HepG2 (cell line): ENCODE measurements around the gene VILL. TPM values are rescaled to one million over a fixed set of nuclear protein-coding genes. Genes with fewer than 3 reads are reported as not detected.

Experiments
- EEA1 ChIP-seq: sonication (generic); formaldehyde crosslinking; IDR thresholded peaks from 2 replicates; pipeline ENCODE4 v1.5.1; 2020; ENCODE audit warnings: mild to moderate bottlenecking, missing genetic modification reagents, borderline replicate concordance
- MBNL3 ChIP-seq: fragments of 250-450 bp; sonication (Bioruptor Pico); conservative IDR thresholded peaks from 2 replicates; pipeline ENCODE4 v1.8.0; 2022; ENCODE audit warnings: mild to moderate bottlenecking, inconsistent platforms
- NRL ChIP-seq: sonication (generic); formaldehyde crosslinking; IDR thresholded peaks from 2 replicates; pipeline ENCODE4 v1.5.0; 2020; ENCODE audit warnings: missing genetic modification reagents, mild to moderate bottlenecking, moderate library complexity, borderline replicate concordance
- XRCC5 ChIP-seq: fragments of 200-400 bp; formaldehyde crosslinking; optimal IDR thresholded peaks from 2 replicates; pipeline ENCODE3; 2017; ENCODE audit warnings: mild to moderate bottlenecking, low read length
- ZBTB21 ChIP-seq: sonication (generic); formaldehyde crosslinking; IDR thresholded peaks from 2 replicates; pipeline ENCODE4 v1.4.0; 2020; ENCODE audit warnings: missing genetic modification reagents
- ZIK1 ChIP-seq: sonication (generic); formaldehyde crosslinking; IDR thresholded peaks from 2 replicates; pipeline ENCODE4 v1.5.0; 2020; ENCODE audit warnings: mild to moderate bottlenecking, low read depth, missing genetic modification reagents, borderline replicate concordance
- ZNF138 ChIP-seq: sonication (generic); formaldehyde crosslinking; IDR thresholded peaks from 2 replicates; pipeline ENCODE4 v1.5.0; 2020; ENCODE audit warnings: mild to moderate bottlenecking, low read depth, missing genetic modification reagents
- ZNF225 ChIP-seq: sonication (generic); formaldehyde crosslinking; IDR thresholded peaks from 2 replicates; pipeline ENCODE4 v1.4.0; 2020; ENCODE audit warnings: mild to moderate bottlenecking, missing genetic modification reagents
- ZNF263 ChIP-seq: sonication (generic); formaldehyde crosslinking; IDR thresholded peaks from 2 replicates; pipeline ENCODE4 v1.4.0; 2020; ENCODE audit warnings: missing genetic modification reagents
- ZNF510 ChIP-seq: sonication (generic); formaldehyde crosslinking; IDR thresholded peaks from 2 replicates; pipeline ENCODE4 v1.4.0; 2020; ENCODE audit warnings: low read depth, mild to moderate bottlenecking, missing genetic modification reagents
- ZNF557 ChIP-seq: sonication (generic); formaldehyde crosslinking; IDR thresholded peaks from 2 replicates; pipeline ENCODE4 v1.4.0; 2020; ENCODE audit warnings: missing genetic modification reagents
- ZNF569 ChIP-seq: sonication (generic); formaldehyde crosslinking; IDR thresholded peaks from 2 replicates; pipeline ENCODE4 v1.5.0; 2020; ENCODE audit warnings: mild to moderate bottlenecking, missing genetic modification reagents, moderate library complexity, borderline replicate concordance
- polyA plus RNA-seq, 8 experiments: library from polyadenylated mRNA; depleted of rRNA in 3 of 8; stranded (reverse) in 7 of 8; unstranded in 1 of 8; fragments of >200 nt; fragmentation: Illumina TruSeq in 4 of 8; extraction: Trizol in 4 of 8; gene quantifications; 2 replicates each; pipeline versions ENCODE4 v1.2.1 to v1.2.3, GENCODE V29; 2011 to 2016; ENCODE audit warnings: low read depth in 4 of 8, missing spikeins in 1 of 8, mixed read lengths in 1 of 8; ENCODE audit not compliant: insufficient read depth in 1 of 8
- total RNA-seq, 5 experiments: library from RNA; depleted of rRNA; stranded (reverse); fragments of >200 nt; fragmentation: Illumina TruSeq; extraction: Trizol; gene quantifications; 2 replicates each; pipeline ENCODE4 v1.2.3, GENCODE V29; 2016; ENCODE audit warnings: low read depth in 1 of 5
- TF ChIP-seq, protein P1 (sequence below), 2 experiments: sonication (generic) in 1 of 2; formaldehyde crosslinking in 1 of 2; IDR thresholded peaks; 2 replicates each; pipeline versions ENCODE4 v1.5.1 to v1.6.1; 2011 to 2020; ENCODE audit warnings: borderline replicate concordance in 1 of 2, low read depth in 1 of 2, low read length in 1 of 2, mild to moderate bottlenecking in 1 of 2, missing genetic modification reagents in 1 of 2, moderate library complexity in 1 of 2
- TF ChIP-seq, protein P2 (sequence below): sonication (generic); formaldehyde crosslinking; IDR thresholded peaks from 2 replicates; pipeline ENCODE4 v1.4.0; 2020; ENCODE audit warnings: missing genetic modification reagents, borderline replicate concordance
- TF ChIP-seq, protein P3 (sequence below): IDR thresholded peaks from 2 replicates; pipeline ENCODE4 v1.6.1; 2016; ENCODE audit warnings: low read depth, missing genetic modification reagents, missing compliant biosample characterization
- TF ChIP-seq, protein P4 (sequence below): sonication (generic); formaldehyde crosslinking; IDR thresholded peaks from 2 replicates; pipeline ENCODE4 v1.4.0; 2020; ENCODE audit warnings: missing genetic modification reagents

The VILL gene
- total and polyA plus RNA-seq, 2 of the 13 experiments (the other 11 are each of a cell fraction or from before 2014, with no cell fraction given): 3.2 to 5.3 TPM

DNA sequence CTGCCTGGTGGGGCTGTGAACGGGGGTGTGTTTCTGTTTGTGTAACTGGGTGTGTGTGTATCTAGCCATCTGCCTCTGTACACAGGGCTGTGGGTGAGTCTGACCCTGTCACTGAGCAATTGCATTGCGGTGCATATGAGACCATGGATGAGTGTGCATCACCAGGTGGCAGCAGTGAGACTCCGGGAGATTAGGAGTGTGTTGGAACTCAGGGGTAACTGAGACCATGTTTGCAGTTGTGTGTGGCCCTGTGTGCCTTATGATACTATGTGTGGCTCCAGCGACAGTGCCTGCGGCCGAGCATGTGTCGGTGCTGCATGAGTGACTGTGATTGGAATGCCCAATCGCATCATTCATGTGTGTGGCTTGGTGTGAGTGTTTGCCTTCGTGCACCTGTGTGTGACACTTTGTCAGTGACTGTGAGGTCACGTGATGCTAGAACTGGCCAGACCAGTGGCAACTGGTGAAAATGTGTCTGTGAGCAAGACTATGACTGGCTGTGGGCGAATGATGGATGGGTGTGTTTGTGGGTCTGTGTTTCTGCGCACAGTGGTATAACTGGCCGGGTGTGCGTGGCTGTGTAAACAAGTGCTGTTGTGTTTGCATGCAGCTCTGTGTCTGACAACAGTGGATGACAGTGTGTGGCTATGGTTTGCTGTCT is 14.0 kb downstream of the VILL start (continued):
- TF ChIP-seq MBNL3 (CRISPR knock-in tag) (no peak), NRL (CRISPR knock-in tag) (no peak), ZNF225 (CRISPR knock-in tag) (no peak), ZNF263 (peak; percentile 71; the same call in 1 of the 2 replicates), XRCC5 (peak; percentile 69), ZNF557 (CRISPR knock-in tag) (no peak), ZNF569 (no peak), EEA1 (CRISPR knock-in tag) (0 out of 2 replicates have a peak, but pooled peaks have one; percentile 35), ZNF510 (CRISPR knock-in tag) (peak; percentile 43; the same call in 1 of the 2 replicates), ZBTB21 (no peak; the same call in none of the 2 replicates), ZNF138 (0 out of 2 replicates have a peak, but pooled peaks have one; percentile 43), ZIK1 (CRISPR knock-in tag) (no peak)
- TF ChIP-seq, protein P1, sequence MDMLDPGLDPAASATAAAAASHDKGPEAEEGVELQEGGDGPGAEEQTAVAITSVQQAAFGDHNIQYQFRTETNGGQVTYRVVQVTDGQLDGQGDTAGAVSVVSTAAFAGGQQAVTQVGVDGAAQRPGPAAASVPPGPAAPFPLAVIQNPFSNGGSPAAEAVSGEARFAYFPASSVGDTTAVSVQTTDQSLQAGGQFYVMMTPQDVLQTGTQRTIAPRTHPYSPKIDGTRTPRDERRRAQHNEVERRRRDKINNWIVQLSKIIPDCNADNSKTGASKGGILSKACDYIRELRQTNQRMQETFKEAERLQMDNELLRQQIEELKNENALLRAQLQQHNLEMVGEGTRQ (IDR thresholded peaks at IDR 0.05; ENCODE audit: low read depth, low read length): peak; percentile 92
- TF ChIP-seq, protein P1 (CRISPR knock-in tag; IDR thresholded peaks at IDR 0.05; ENCODE audit: borderline replicate concordance): peak; percentile 83; the same call in 1 of the 2 replicates
- TF ChIP-seq, protein P2, sequence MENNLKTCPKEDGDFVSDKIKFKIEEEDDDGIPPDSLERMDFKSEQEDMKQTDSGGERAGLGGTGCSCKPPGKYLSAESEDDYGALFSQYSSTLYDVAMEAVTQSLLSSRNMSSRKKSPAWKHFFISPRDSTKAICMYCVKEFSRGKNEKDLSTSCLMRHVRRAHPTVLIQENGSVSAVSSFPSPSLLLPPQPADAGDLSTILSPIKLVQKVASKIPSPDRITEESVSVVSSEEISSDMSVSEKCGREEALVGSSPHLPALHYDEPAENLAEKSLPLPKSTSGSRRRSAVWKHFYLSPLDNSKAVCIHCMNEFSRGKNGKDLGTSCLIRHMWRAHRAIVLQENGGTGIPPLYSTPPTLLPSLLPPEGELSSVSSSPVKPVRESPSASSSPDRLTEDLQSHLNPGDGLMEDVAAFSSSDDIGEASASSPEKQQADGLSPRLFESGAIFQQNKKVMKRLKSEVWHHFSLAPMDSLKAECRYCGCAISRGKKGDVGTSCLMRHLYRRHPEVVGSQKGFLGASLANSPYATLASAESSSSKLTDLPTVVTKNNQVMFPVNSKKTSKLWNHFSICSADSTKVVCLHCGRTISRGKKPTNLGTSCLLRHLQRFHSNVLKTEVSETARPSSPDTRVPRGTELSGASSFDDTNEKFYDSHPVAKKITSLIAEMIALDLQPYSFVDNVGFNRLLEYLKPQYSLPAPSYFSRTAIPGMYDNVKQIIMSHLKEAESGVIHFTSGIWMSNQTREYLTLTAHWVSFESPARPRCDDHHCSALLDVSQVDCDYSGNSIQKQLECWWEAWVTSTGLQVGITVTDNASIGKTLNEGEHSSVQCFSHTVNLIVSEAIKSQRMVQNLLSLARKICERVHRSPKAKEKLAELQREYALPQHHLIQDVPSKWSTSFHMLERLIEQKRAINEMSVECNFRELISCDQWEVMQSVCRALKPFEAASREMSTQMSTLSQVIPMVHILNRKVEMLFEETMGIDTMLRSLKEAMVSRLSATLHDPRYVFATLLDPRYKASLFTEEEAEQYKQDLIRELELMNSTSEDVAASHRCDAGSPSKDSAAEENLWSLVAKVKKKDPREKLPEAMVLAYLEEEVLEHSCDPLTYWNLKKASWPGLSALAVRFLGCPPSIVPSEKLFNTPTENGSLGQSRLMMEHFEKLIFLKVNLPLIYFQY (CRISPR knock-in tag): peak; percentile 55; the same call in 1 of the 2 replicates
- TF ChIP-seq, protein P3, sequence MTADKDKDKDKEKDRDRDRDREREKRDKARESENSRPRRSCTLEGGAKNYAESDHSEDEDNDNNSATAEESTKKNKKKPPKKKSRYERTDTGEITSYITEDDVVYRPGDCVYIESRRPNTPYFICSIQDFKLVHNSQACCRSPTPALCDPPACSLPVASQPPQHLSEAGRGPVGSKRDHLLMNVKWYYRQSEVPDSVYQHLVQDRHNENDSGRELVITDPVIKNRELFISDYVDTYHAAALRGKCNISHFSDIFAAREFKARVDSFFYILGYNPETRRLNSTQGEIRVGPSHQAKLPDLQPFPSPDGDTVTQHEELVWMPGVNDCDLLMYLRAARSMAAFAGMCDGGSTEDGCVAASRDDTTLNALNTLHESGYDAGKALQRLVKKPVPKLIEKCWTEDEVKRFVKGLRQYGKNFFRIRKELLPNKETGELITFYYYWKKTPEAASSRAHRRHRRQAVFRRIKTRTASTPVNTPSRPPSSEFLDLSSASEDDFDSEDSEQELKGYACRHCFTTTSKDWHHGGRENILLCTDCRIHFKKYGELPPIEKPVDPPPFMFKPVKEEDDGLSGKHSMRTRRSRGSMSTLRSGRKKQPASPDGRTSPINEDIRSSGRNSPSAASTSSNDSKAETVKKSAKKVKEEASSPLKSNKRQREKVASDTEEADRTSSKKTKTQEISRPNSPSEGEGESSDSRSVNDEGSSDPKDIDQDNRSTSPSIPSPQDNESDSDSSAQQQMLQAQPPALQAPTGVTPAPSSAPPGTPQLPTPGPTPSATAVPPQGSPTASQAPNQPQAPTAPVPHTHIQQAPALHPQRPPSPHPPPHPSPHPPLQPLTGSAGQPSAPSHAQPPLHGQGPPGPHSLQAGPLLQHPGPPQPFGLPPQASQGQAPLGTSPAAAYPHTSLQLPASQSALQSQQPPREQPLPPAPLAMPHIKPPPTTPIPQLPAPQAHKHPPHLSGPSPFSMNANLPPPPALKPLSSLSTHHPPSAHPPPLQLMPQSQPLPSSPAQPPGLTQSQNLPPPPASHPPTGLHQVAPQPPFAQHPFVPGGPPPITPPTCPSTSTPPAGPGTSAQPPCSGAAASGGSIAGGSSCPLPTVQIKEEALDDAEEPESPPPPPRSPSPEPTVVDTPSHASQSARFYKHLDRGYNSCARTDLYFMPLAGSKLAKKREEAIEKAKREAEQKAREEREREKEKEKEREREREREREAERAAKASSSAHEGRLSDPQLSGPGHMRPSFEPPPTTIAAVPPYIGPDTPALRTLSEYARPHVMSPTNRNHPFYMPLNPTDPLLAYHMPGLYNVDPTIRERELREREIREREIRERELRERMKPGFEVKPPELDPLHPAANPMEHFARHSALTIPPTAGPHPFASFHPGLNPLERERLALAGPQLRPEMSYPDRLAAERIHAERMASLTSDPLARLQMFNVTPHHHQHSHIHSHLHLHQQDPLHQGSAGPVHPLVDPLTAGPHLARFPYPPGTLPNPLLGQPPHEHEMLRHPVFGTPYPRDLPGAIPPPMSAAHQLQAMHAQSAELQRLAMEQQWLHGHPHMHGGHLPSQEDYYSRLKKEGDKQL (CRISPR knock-in tag): 0 out of 2 replicates have a peak, but pooled peaks have one; percentile 45
- TF ChIP-seq, protein P4, sequence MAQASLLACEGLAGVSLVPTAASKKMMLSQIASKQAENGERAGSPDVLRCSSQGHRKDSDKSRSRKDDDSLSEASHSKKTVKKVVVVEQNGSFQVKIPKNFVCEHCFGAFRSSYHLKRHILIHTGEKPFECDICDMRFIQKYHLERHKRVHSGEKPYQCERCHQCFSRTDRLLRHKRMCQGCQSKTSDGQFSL: peak; percentile 50; the same call in 1 of the 2 replicates
